Prostate gland (tissue), 2 donors: ENCODE data around the gene METTL25B.

Source experiments
- CTCF ChIP-seq, 4 experiments: fragments of 200-600 bp in 2 of 4; fragments of 450-650 bp in 2 of 4; sonication (generic) in 2 of 4; IDR thresholded peaks; 1 replicate in 3 of 4; 2 replicates in 1 of 4; pipeline ENCODE4 v1.5.1; 2016 to 2019; ENCODE audit warnings: antibody characterized with exemption in 4 of 4, mild to moderate bottlenecking in 2 of 4, moderate library complexity in 2 of 4
- POLR2AphosphoS5 ChIP-seq: sonication (generic); formaldehyde crosslinking; IDR thresholded peaks from one replicate; pipeline ENCODE4 v1.6.1; 2017; ENCODE audit warnings: antibody characterized with exemption

- TF ChIP-seq CTCF (IDR thresholded peaks at IDR 0.05): no peak
- TF ChIP-seq POLR2AphosphoS5: no peak
These were observed 17.1 kb upstream of the METTL25B start for GRCh38 chr1:156711011-156711817.
